Endothelial cell of umbilical vein (primary cell): ENCODE data around the gene CMC2. TPM values are rescaled to one million over a fixed set of nuclear protein-coding genes. Genes with fewer than 3 reads are reported as not detected.
A peak's percentile ranks its signal among the peaks of the same experiment; 100 is the strongest.

Source experiments
- BruUV-seq: library from RNA; stranded (reverse); fragments of 400-500 nt; replicated peaks from 2 replicates; lab custom pipeline; 2021; lab: Mats Ljungman, UMichigan
- CTCF ChIA-PET: fragments of 300-600, 350-600 bp; sonication (Branson Sonifier 250); formaldehyde crosslinking; loops from one replicate; lab custom pipeline; 2021; ENCODE audit warnings: antibody characterized with exemption, inconsistent platforms; lab: Charles Lee
- POLR2A ChIA-PET: fragments of 300-600, 350-600 bp; sonication (Branson Sonifier 250); formaldehyde crosslinking; loops from one replicate; lab custom pipeline; 2021; ENCODE audit warnings: antibody characterized with exemption, inconsistent platforms; lab: Charles Lee
- DNase-seq: peaks from one replicate; pipeline ENCODE4 v3.0.0-alpha.2; 2011; ENCODE audit warnings: low read depth, low spot score
- FAIRE-seq: peaks from 2 replicates; lab custom pipeline; 2011; peaks lifted over from hg19 to GRCh38; lab: Jason Lieb, UNC
- H2AFZ ChIP-seq: 2 replicates; pipeline ENCODE4 v1.6.0; 2012; ENCODE audit warnings: low read depth, low read length, control low read depth, inconsistent platforms
- H3K27ac ChIP-seq: 2 replicates; pipeline ENCODE4 v1.5.1; 2011; ENCODE audit warnings: low read depth, mild to moderate bottlenecking, control low read depth, low read length, moderate library complexity; ENCODE audit not compliant: insufficient read depth
- H3K27me3 ChIP-seq, 2 experiments: 2 replicates each; pipeline versions ENCODE4 v1.6.0 to v1.6.1; 2011; ENCODE audit warnings: low read length in 2 of 2, mixed read lengths in 1 of 2; ENCODE audit not compliant: control insufficient read depth in 2 of 2, insufficient read depth in 2 of 2
- H3K36me3 ChIP-seq, 2 experiments: 2 replicates in 1 of 2; 3 replicates in 1 of 2; pipeline ENCODE4 v1.5.1; 2011; ENCODE audit warnings: low read length in 2 of 2, mild to moderate bottlenecking in 1 of 2, moderate library complexity in 1 of 2; ENCODE audit not compliant: control insufficient read depth in 2 of 2, insufficient read depth in 2 of 2; ENCODE audit errors: extremely low read depth in 1 of 2
- H3K4me1 ChIP-seq: 3 replicates; pipeline ENCODE4 v1.5.1; 2011; ENCODE audit warnings: mild to moderate bottlenecking, low read length; ENCODE audit not compliant: control insufficient read depth, insufficient read depth; ENCODE audit errors: extremely low read depth
- H3K4me2 ChIP-seq: 2 replicates; pipeline ENCODE4 v1.6.1; 2011; ENCODE audit warnings: low read length, control low read depth, mixed read lengths; ENCODE audit not compliant: insufficient read depth
- H3K4me3 ChIP-seq, 3 experiments: fragments of 200-600 bp in 1 of 3; sonication (generic), shearing (Covaris generic) in 1 of 3; replicated peaks in 1 of 3; 2 replicates each; pipeline ENCODE4 v1.5.1; 2011 to 2016; ENCODE audit warnings: control low read depth in 3 of 3, low read length in 3 of 3, mild to moderate bottlenecking in 2 of 3, inconsistent platforms in 1 of 3, low read depth in 1 of 3, moderate library complexity in 1 of 3; ENCODE audit not compliant: insufficient read depth in 1 of 3
- H3K79me2 ChIP-seq: 2 replicates; pipeline ENCODE4 v1.6.0; 2012; ENCODE audit warnings: low read length, inconsistent platforms; ENCODE audit not compliant: control insufficient read depth, insufficient read depth
- H3K9ac ChIP-seq: replicated peaks from 2 replicates; pipeline ENCODE3; 2011; ENCODE audit warnings: low read length, control low read depth; ENCODE audit not compliant: insufficient read depth; ENCODE audit errors: extremely low read depth
- H3K9me1 ChIP-seq: replicated peaks from 3 replicates; pipeline ENCODE4 v1.6.0; 2011; ENCODE audit warnings: mild to moderate bottlenecking, low read length; ENCODE audit not compliant: control insufficient read depth, insufficient read depth; ENCODE audit errors: extremely low read depth
- H3K9me3 ChIP-seq: replicated peaks from 2 replicates; pipeline ENCODE4 v1.5.1; 2012; ENCODE audit warnings: low read length, inconsistent platforms; ENCODE audit not compliant: control insufficient read depth, insufficient read depth
- H4K20me1 ChIP-seq: replicated peaks from 2 replicates; pipeline ENCODE3; 2011; ENCODE audit warnings: mild to moderate bottlenecking, low read length; ENCODE audit not compliant: control insufficient read depth, insufficient read depth; ENCODE audit errors: extremely low read depth
- CTCF ChIP-seq, 2 donors: IDR thresholded peaks; 1 replicate in 1 of 2; 2 replicates in 1 of 2; pipeline ENCODE4 v1.5.1; 2011; ENCODE audit warnings: low read length in 2 of 2, mild to moderate bottlenecking in 2 of 2, moderate library complexity in 2 of 2, control low read depth in 1 of 2, inconsistent platforms in 1 of 2, low read depth in 1 of 2; ENCODE audit not compliant: insufficient read depth in 1 of 2; ENCODE audit errors: extremely low read depth in 1 of 2
- POLR2AphosphoS5 ChIP-seq: IDR thresholded peaks from 2 replicates; pipeline ENCODE4 v1.6.1; 2012; ENCODE audit warnings: low read depth, mild to moderate bottlenecking, control low read depth, low read length, moderate library complexity; ENCODE audit not compliant: insufficient read depth
- dilution Hi-C: fragments of 300-500 bp; cut with MboI; formaldehyde crosslinking; loops from one replicate; pipeline ENCODE4 v1.15.0; 2019; ENCODE audit warnings: low sequenced_read_pairs; ENCODE audit not compliant: extremely low pct_ligation_motif_present
- intact Hi-C: fragments of 100-400 bp; cut with micrococcal nuclease; formaldehyde crosslinking; loops from one replicate; pipeline ENCODE4 v1.10.0; 2022
- polyA plus RNA-seq, 4 experiments: library from polyadenylated mRNA; depleted of rRNA in 3 of 4; stranded (reverse) in 3 of 4; unstranded in 1 of 4; fragments of >200 nt; gene quantifications; 2 replicates each; pipeline versions ENCODE4 v1.2.1 to v1.2.3, GENCODE V29; 2011 to 2012; ENCODE audit warnings: missing spikeins in 1 of 4
- total RNA-seq: library from RNA; stranded (reverse); gene quantifications from 2 replicates; pipeline ENCODE4 v1.2.3, GENCODE V29; 2021

The CMC2 gene
- total and polyA plus RNA-seq, 2 donors (not counting 3 experiments of a cell fraction or from before 2014, with no cell fraction given) = 97.8 to 216 TPM

- peak; percentile 40 for DNase-seq
- CTCF ChIA-PET = interaction anchor here (0.6 to 5.3 kb wide), 56 partner anchors 9 to 838 kb away, joined by 3 to 36 read pairs (median 5); partner anchors contain the start of genes C16orf46, CENPN and CMC2
- dilution Hi-C loops = no loop called here
Measured at GRCh38 chr16:81035975-81036750, 29.5 kb upstream of the CMC2 start.

More at GRCh38 chr16:81035975-81036750, 29.5 kb upstream of the CMC2 start:
- H3K27me3 ChIP-seq = no peaks in the 10 kb centered on the region
- peak overlapping the region; percentile 61 for H3K27ac ChIP-seq
- POLR2A ChIA-PET = no interaction called here
- peaks cover 0 to 5% of the 10 kb centered on the region in 2 experiments for H3K36me3 ChIP-seq
- peak; percentile 55 for FAIRE-seq
- no TSS peak for BruUV-seq
- H3K9ac ChIP-seq = peak overlapping the region; percentile 84
- H4K20me1 ChIP-seq = no peaks in the 10 kb centered on the region
- H3K9me3 ChIP-seq = no peaks in the 10 kb centered on the region
- peaks cover 11% of the 10 kb centered on the region for H3K4me1 ChIP-seq
- H3K79me2 ChIP-seq = peaks cover 31% of the 10 kb centered on the region
- H3K9me1 ChIP-seq = no peaks in the 10 kb centered on the region
- peak overlapping the region; percentile 61 to 69 (median 69) for H3K4me3 ChIP-seq
- peak in 1 of 2 donors; percentile 0 for TF ChIP-seq CTCF (IDR thresholded peaks at IDR 0.05; ENCODE audit: extremely low read depth in 1 of 2, insufficient read depth in 1 of 2, low read depth in 1 of 2, low read length in 2 of 2)
- TF ChIP-seq POLR2AphosphoS5 = no peak
- intact Hi-C loops = loop anchor here (1.0 to 5.0 kb wide), 6 partner anchors 29 to 702 kb away; partner anchors contain the start of genes C16orf46, CENPN and GCSH
- peak overlapping the region; percentile 81 for H3K4me2 ChIP-seq
- peak overlapping the region; percentile 81 for H2AFZ ChIP-seq
